Renal cortex interstitium (tissue), 3 donors: Measurements from ENCODE around the gene CRYBB1. TPM values are rescaled to one million over a fixed set of nuclear protein-coding genes. Genes with fewer than 3 reads are reported as not detected.

Source experiments
- polyA plus RNA-seq, 3 donors: library from polyadenylated mRNA; unstranded; fragments of 120-200 nt; gene quantifications; one replicate each; pipeline ENCODE4 v1.2.1, GENCODE V29; 2013; ENCODE audit not compliant: insufficient read length in 3 of 3

CRYBB1 gene
- polyA plus RNA-seq, 3 donors, result 0.42 to 1.0 (median 0.82) TPM

Other genes starting within 250 kb of the CRYBB1 start
- gene ASPHD2, start 188.8 kb downstream of the CRYBB1 start, polyA plus RNA-seq, result 1 to 10 TPM; 3.3 to 4.2 (median 3.6) TPM
- 10 to 100 TPM; 31.3 to 43.0 (median 39.2) TPM for gene HPS4, start 134.2 kb downstream of the CRYBB1 start, polyA plus RNA-seq
- gene SRRD, start 134.2 kb downstream of the CRYBB1 start, polyA plus RNA-seq, result 10 to 100 TPM; 28.4 to 38.0 (median 29.0) TPM
- 10 to 100 TPM; 40.8 to 48.8 (median 46.3) TPM for gene TFIP11, start 105.6 kb downstream of the CRYBB1 start, polyA plus RNA-seq
- 10 to 100 TPM; 24.8 to 30.3 (median 27.8) TPM for gene TPST2, start 27.9 kb downstream of the CRYBB1 start, polyA plus RNA-seq
- gene CRYBA4, start 3.9 kb upstream of the CRYBB1 start, polyA plus RNA-seq, result under 1 TPM in 1 of 3 donors, not detected in 2; 0.18 TPM
- gene MIAT, start 39.6 kb upstream of the CRYBB1 start, polyA plus RNA-seq, result under 1 TPM; 0.47 to 0.85 (median 0.52) TPM